DND-41 (cell line): Measurements from ENCODE around the gene KAT5.
"Not testable (repeated sequence)": the region's sequence is repeated elsewhere in the genome, so short reads cannot be mapped to it uniquely, and the experiment has no call there.

Source experiments
- EZH2 ChIP-seq: IDR thresholded peaks from 3 replicates; pipeline ENCODE4 v1.6.1; 2012; ENCODE audit warnings: borderline replicate concordance, low read depth, mild to moderate bottlenecking, moderate library complexity, low read length, inconsistent platforms; ENCODE audit not compliant: severe bottlenecking
- TF ChIP-seq, protein P1 (sequence below): IDR thresholded peaks from 2 replicates; pipeline ENCODE4 v1.5.1; 2012; ENCODE audit warnings: borderline replicate concordance, low read length, moderate library complexity, mild to moderate bottlenecking; ENCODE audit not compliant: poor library complexity, severe bottlenecking; ENCODE audit errors: extremely low read depth

DNA sequence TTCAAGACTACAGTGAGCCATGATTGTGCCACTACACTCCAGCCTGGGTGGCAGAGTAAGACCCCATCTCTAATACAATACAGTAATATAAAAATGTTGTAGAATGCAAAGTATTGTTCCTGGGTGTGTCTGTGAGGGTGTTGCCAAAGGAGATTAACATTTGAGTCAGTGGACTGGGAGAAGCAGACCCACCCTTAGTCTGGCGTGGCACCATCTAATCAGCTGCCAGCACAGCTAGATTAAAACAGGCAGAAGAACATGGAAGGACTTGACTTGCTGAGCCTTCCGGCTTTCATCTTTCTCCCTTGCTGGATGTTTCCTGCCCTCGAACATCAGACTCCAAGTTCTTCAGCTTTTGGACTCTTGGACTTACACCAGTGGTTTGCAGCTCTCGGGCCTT is 23.1 kb downstream of the KAT5 start:
- TF ChIP-seq, protein P1, sequence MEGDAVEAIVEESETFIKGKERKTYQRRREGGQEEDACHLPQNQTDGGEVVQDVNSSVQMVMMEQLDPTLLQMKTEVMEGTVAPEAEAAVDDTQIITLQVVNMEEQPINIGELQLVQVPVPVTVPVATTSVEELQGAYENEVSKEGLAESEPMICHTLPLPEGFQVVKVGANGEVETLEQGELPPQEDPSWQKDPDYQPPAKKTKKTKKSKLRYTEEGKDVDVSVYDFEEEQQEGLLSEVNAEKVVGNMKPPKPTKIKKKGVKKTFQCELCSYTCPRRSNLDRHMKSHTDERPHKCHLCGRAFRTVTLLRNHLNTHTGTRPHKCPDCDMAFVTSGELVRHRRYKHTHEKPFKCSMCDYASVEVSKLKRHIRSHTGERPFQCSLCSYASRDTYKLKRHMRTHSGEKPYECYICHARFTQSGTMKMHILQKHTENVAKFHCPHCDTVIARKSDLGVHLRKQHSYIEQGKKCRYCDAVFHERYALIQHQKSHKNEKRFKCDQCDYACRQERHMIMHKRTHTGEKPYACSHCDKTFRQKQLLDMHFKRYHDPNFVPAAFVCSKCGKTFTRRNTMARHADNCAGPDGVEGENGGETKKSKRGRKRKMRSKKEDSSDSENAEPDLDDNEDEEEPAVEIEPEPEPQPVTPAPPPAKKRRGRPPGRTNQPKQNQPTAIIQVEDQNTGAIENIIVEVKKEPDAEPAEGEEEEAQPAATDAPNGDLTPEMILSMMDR = not testable (repeated sequence)
- not testable (repeated sequence) for TF ChIP-seq EZH2
